Testis (tissue), 3 donors: ENCODE measurements around the gene ARHGEF11. TPM values are rescaled to one million over a fixed set of nuclear protein-coding genes. Genes with fewer than 3 reads are reported as not detected.

ENCODE experiments used
- DNase-seq: peaks from one replicate; pipeline ENCODE4 v3.0.0-alpha.2; 2019
- H3K27ac ChIP-seq, 2 donors: fragments of 200-600 bp; sonication (generic); one replicate each; pipeline ENCODE4 v1.5.1; 2019
- H3K27me3 ChIP-seq: fragments of 200-600 bp; sonication (generic); one replicate; pipeline ENCODE4 v1.5.1; 2019
- H3K36me3 ChIP-seq: fragments of 200-600 bp; sonication (generic); one replicate; pipeline ENCODE4 v1.5.1; 2017; ENCODE audit warnings: low read depth; ENCODE audit errors: missing control alignments
- H3K4me1 ChIP-seq: fragments of 200-600 bp; sonication (generic); one replicate; pipeline ENCODE4 v1.5.1; 2019
- H3K4me3 ChIP-seq, 2 donors: fragments of 200-600 bp; sonication (generic); one replicate each; pipeline ENCODE4 v1.5.1; 2017 to 2019
- H3K9me3 ChIP-seq: fragments of 200-600 bp; sonication (generic); one replicate; pipeline ENCODE4 v1.5.1; 2017
- CTCF ChIP-seq, 3 experiments: fragments of 450-650 bp in 2 of 3; fragments of 200-600 bp in 1 of 3; sonication (generic) in 1 of 3; IDR thresholded peaks; one replicate each; pipeline ENCODE4 v1.5.1; 2016 to 2019; ENCODE audit warnings: antibody characterized with exemption in 3 of 3, mild to moderate bottlenecking in 2 of 3, moderate library complexity in 1 of 3
- POLR2A ChIP-seq: fragments of 450-650 bp; IDR thresholded peaks from one replicate; pipeline ENCODE4 v1.6.1; 2017; ENCODE audit warnings: antibody characterized with exemption, mild to moderate bottlenecking, moderate library complexity
- WGBS, 2 donors: methylation state at CpG; one replicate each; pipeline ENCODE4 v1.1.5; 2018; 5-methylcytosine and 5-hydroxymethylcytosine counted together
- intact Hi-C: fragments of 100-400 bp; cut with DNase I; formaldehyde crosslinking; loops from one replicate; pipeline ENCODE4 v1.15.1; 2023; ENCODE audit warnings: low total_unique reads
- polyA plus RNA-seq: library from polyadenylated mRNA; stranded (reverse); fragments of 350-450 nt; fragmentation: Illumina TruSeq; extraction: RNeasy Lipid Tissue Mini Kit (QIAGEN cat#74804); gene quantifications from one replicate; pipeline ENCODE4 v1.2.3, GENCODE V29; 2014; ENCODE audit warnings: low read depth, low replicate concordance; ENCODE audit not compliant: insufficient read depth
- total RNA-seq, 2 donors: library from RNA; depleted of rRNA; stranded (reverse); fragments of >200 nt; gene quantifications; one replicate each; pipeline ENCODE4 v1.2.3, GENCODE V29; 2016

ARHGEF11 gene
- total and polyA plus RNA-seq, 3 donors from 2014 or later: 69.2 to 120 (median 113) TPM

- H3K27ac ChIP-seq: no peak overlapping the region
- no peak for TF ChIP-seq CTCF (IDR thresholded peaks at IDR 0.05)
- TF ChIP-seq POLR2A: no peak
- H3K4me1 ChIP-seq: no peaks in the 10 kb centered on the region
- no peaks in the 10 kb centered on the region for H3K9me3 ChIP-seq
- no peak overlapping the region for H3K4me3 ChIP-seq
- H3K27me3 ChIP-seq: no peaks in the 10 kb centered on the region
- WGBS, 2 donors: 86 to 88% methylated on average over 8 to 9 of the region's 9 CpGs
- DNase-seq: no peak
- peaks cover 5% of the 10 kb centered on the region for H3K36me3 ChIP-seq
- intact Hi-C loops: loop anchor here (10.0 kb wide), 1 partner anchor 118 kb away; no protein-coding TSS in a partner anchor
Observed at GRCh38 chr1:156947127-156947526, 98.4 kb downstream of the ARHGEF11 start.

- Histone ChIP-seq H3K27me3 (no peaks in the 10 kb centered on the region), H3K4me1 (no peaks in the 10 kb centered on the region), H3K4me3 (no peak overlapping the region), H3K9me3 (no peaks in the 10 kb centered on the region), H3K27ac (no peak overlapping the region), H3K36me3 (peaks cover 5% of the 10 kb centered on the region)
- peak; percentile 72 for DNase-seq
- 73 to 76% methylated on average over 11 of the region's 11 CpGs for WGBS, 2 donors
- intact Hi-C loops: loop anchor here (10.0 kb wide), 1 partner anchor 119 kb away; no protein-coding TSS in a partner anchor
- TF ChIP-seq POLR2A: no peak
- no peak for TF ChIP-seq CTCF (IDR thresholded peaks at IDR 0.05)
Observed at GRCh38 chr1:156945881-156946661, 99.5 kb downstream of the ARHGEF11 start.

- WGBS, 2 donors: 95% methylated on average over 8 of the region's 8 CpGs
- Histone ChIP-seq H3K4me3 (no peak overlapping the region), H3K9me3 (no peaks in the 10 kb centered on the region), H3K27me3 (no peaks in the 10 kb centered on the region), H3K4me1 (no peaks in the 10 kb centered on the region), H3K36me3 (peaks cover 5% of the 10 kb centered on the region), H3K27ac (no peak overlapping the region)
- no peak for DNase-seq
- TF ChIP-seq POLR2A (no peak), CTCF (IDR thresholded peaks at IDR 0.05) (no peak)
- intact Hi-C loops: loop anchor here (10.0 kb wide), 1 partner anchor 120 kb away; no protein-coding TSS in a partner anchor
Observed at GRCh38 chr1:156944848-156945247, 100.7 kb downstream of the ARHGEF11 start.

GRCh38 chr1:156944268-156944667 lies 101.3 kb downstream of the ARHGEF11 start:
- 100% methylated on average over 1 of the region's 1 CpG for WGBS, 2 donors
- no peak overlapping the region for H3K27ac ChIP-seq
- DNase-seq: no peak
- H3K36me3 ChIP-seq: peaks cover 5% of the 10 kb centered on the region
- H3K4me3 ChIP-seq: no peak overlapping the region
- H3K27me3 ChIP-seq: no peaks in the 10 kb centered on the region
- H3K4me1 ChIP-seq: no peaks in the 10 kb centered on the region
- no peak for TF ChIP-seq POLR2A
- no peak for TF ChIP-seq CTCF (IDR thresholded peaks at IDR 0.05)
- no peaks in the 10 kb centered on the region for H3K9me3 ChIP-seq
- intact Hi-C loops: loop anchor here (10.0 kb wide), 1 partner anchor 121 kb away; no protein-coding TSS in a partner anchor
